Loucy (cell line): Measurements from ENCODE around the gene CHCHD6.

Experiments
- EZH2phosphoT487 ChIP-seq: fragments of 200-600 bp; IDR thresholded peaks from 2 replicates; pipeline ENCODE4 v1.6.1; 2018; ENCODE audit warnings: antibody characterized with exemption, mild to moderate bottlenecking, moderate library complexity, borderline replicate concordance
- TF ChIP-seq, protein P1 (sequence below): fragments of 200-600 bp; sonication (generic); conservative IDR thresholded peaks from 2 replicates; pipeline ENCODE4 v1.5.1; 2014; ENCODE audit warnings: mild to moderate bottlenecking, antibody characterized with exemption, low read length

DNA sequence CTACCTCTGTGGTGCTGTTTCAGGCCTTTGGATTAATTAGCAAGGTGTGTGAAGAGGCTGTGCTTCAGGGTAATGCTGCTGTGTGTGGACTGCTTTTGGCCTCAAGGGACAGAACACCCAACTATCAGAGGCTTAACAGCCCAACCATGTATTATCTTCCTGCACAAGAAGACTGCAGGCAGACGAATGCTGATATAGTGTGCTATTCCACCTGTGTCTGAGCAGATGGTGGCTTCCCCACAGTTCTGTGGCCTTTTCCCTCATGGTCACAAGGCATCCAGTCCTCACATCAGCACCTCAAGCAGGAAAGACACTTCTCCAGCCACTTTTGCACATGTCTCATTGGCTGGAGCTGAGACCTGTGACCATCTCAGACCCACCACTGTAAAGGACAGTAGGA, 76.6 kb downstream of the CHCHD6 start:
- TF ChIP-seq, protein P1, sequence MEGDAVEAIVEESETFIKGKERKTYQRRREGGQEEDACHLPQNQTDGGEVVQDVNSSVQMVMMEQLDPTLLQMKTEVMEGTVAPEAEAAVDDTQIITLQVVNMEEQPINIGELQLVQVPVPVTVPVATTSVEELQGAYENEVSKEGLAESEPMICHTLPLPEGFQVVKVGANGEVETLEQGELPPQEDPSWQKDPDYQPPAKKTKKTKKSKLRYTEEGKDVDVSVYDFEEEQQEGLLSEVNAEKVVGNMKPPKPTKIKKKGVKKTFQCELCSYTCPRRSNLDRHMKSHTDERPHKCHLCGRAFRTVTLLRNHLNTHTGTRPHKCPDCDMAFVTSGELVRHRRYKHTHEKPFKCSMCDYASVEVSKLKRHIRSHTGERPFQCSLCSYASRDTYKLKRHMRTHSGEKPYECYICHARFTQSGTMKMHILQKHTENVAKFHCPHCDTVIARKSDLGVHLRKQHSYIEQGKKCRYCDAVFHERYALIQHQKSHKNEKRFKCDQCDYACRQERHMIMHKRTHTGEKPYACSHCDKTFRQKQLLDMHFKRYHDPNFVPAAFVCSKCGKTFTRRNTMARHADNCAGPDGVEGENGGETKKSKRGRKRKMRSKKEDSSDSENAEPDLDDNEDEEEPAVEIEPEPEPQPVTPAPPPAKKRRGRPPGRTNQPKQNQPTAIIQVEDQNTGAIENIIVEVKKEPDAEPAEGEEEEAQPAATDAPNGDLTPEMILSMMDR = no peak
- no peak for TF ChIP-seq EZH2phosphoT487
